Osteoblast (primary cell): ENCODE measurements around the gene PAWR. TPM values are rescaled to one million over a fixed set of nuclear protein-coding genes. Genes with fewer than 3 reads are reported as not detected.

ENCODE experiments used
- DNase-seq: peaks from one replicate; pipeline ENCODE4 v3.0.0; 2011; ENCODE audit warnings: low spot score, mixed read lengths; ENCODE audit not compliant: insufficient read length; ENCODE audit errors: missing footprints
- H2AFZ ChIP-seq: 2 replicates; pipeline ENCODE4 v1.6.0; 2011; ENCODE audit warnings: mild to moderate bottlenecking, low read length
- H3K27ac ChIP-seq: 2 replicates; pipeline ENCODE4 v1.5.1; 2011; ENCODE audit warnings: mild to moderate bottlenecking, low read depth, low read length, moderate library complexity
- H3K27me3 ChIP-seq: 2 replicates; pipeline ENCODE4 v1.6.0; 2012; ENCODE audit warnings: mild to moderate bottlenecking, control low read depth, inconsistent platforms, low read length, moderate library complexity; ENCODE audit not compliant: insufficient read depth
- H3K36me3 ChIP-seq: 2 replicates; pipeline ENCODE4 v1.5.1; 2011; ENCODE audit warnings: mild to moderate bottlenecking, low read length, control low read depth, moderate library complexity; ENCODE audit not compliant: insufficient read depth
- H3K4me1 ChIP-seq: 2 replicates; pipeline ENCODE4 v1.5.1; 2011; ENCODE audit warnings: mild to moderate bottlenecking, low read length, control low read depth, moderate library complexity; ENCODE audit not compliant: insufficient read depth
- H3K4me2 ChIP-seq: 2 replicates; pipeline ENCODE4 v1.6.0; 2011; ENCODE audit warnings: mild to moderate bottlenecking, low read length; ENCODE audit not compliant: insufficient read depth
- H3K4me3 ChIP-seq: fragments of 200-600 bp; sonication (generic); 3 replicates; pipeline ENCODE4 v1.5.1; 2012; ENCODE audit warnings: mild to moderate bottlenecking, low read length, inconsistent platforms; ENCODE audit not compliant: insufficient read depth
- H3K79me2 ChIP-seq: 2 replicates; pipeline ENCODE4 v1.6.0; 2012; ENCODE audit warnings: mild to moderate bottlenecking, low read length, control low read depth, inconsistent platforms; ENCODE audit not compliant: insufficient read depth
- H3K9me3 ChIP-seq: 2 replicates; pipeline ENCODE4 v1.5.1; 2011; ENCODE audit warnings: low read depth, low read length, control low read depth
- H4K20me1 ChIP-seq: 2 replicates; pipeline ENCODE4 v1.6.0; 2012; ENCODE audit warnings: mild to moderate bottlenecking, low read length, control low read depth; ENCODE audit not compliant: insufficient read depth
- total RNA-seq: library from RNA; depleted of rRNA; stranded (reverse); fragments of >200 nt; gene quantifications from 2 replicates; pipeline ENCODE4 v1.2.3, GENCODE V29; 2012
- TF ChIP-seq, protein P1 (sequence below): IDR thresholded peaks from 2 replicates; pipeline ENCODE4 v1.5.1; 2011; ENCODE audit warnings: mild to moderate bottlenecking, low read depth, low read length, moderate library complexity; ENCODE audit errors: extremely low read depth

The PAWR gene
- total RNA-seq, 1 donor: 78.5 TPM

GRCh38 chr12:79596719-79597350 is 93.9 kb downstream of the PAWR start:
- peak; percentile 19 for DNase-seq
- no peak overlapping the region for H2AFZ ChIP-seq
- H3K4me2 ChIP-seq: no peak overlapping the region
- no peaks in the 10 kb centered on the region for H3K4me1 ChIP-seq
- no peaks in the 10 kb centered on the region for H3K27me3 ChIP-seq
- no peaks in the 10 kb centered on the region for H4K20me1 ChIP-seq
- H3K79me2 ChIP-seq: peaks cover 31% of the 10 kb centered on the region
- no peaks in the 10 kb centered on the region for H3K9me3 ChIP-seq
- peaks cover 14% of the 10 kb centered on the region for H3K36me3 ChIP-seq
- H3K4me3 ChIP-seq: no peak overlapping the region
- H3K27ac ChIP-seq: no peak overlapping the region
- TF ChIP-seq, protein P1, sequence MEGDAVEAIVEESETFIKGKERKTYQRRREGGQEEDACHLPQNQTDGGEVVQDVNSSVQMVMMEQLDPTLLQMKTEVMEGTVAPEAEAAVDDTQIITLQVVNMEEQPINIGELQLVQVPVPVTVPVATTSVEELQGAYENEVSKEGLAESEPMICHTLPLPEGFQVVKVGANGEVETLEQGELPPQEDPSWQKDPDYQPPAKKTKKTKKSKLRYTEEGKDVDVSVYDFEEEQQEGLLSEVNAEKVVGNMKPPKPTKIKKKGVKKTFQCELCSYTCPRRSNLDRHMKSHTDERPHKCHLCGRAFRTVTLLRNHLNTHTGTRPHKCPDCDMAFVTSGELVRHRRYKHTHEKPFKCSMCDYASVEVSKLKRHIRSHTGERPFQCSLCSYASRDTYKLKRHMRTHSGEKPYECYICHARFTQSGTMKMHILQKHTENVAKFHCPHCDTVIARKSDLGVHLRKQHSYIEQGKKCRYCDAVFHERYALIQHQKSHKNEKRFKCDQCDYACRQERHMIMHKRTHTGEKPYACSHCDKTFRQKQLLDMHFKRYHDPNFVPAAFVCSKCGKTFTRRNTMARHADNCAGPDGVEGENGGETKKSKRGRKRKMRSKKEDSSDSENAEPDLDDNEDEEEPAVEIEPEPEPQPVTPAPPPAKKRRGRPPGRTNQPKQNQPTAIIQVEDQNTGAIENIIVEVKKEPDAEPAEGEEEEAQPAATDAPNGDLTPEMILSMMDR: no peak

DNA sequence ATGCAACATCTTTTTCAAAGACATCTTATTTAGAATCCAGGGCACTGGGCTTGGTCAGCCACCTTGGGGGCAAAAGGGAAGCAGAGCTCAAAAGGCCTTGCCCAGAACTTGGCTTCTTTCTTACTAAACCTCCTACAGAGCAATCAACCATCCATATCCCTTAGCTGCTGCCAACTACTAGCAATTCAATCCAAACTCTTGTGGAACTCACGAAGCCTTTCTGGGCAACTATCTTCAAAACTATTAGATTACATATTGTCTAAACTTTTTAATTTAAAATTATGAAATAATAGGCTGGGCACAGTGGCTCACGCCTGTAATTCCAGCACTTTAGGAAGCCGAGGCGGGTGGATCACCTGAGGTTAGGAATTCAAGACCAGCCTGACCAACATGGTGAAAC is 95.5 kb downstream of the PAWR start:
- no peak overlapping the region for H2AFZ ChIP-seq
- no peak overlapping the region for H3K27ac ChIP-seq
- no peaks in the 10 kb centered on the region for H3K9me3 ChIP-seq
- peaks cover 26% of the 10 kb centered on the region for H3K79me2 ChIP-seq
- H3K27me3 ChIP-seq: no peaks in the 10 kb centered on the region
- peaks cover 21% of the 10 kb centered on the region for H3K36me3 ChIP-seq
- no peak for DNase-seq
- TF ChIP-seq, protein P1: no peak
- no peak overlapping the region for H3K4me3 ChIP-seq
- no peak overlapping the region for H3K4me2 ChIP-seq
- no peaks in the 10 kb centered on the region for H3K4me1 ChIP-seq
- H4K20me1 ChIP-seq: no peaks in the 10 kb centered on the region

- Histone ChIP-seq H3K79me2 (peaks cover 8% of the 10 kb centered on the region), H4K20me1 (no peaks in the 10 kb centered on the region), H3K4me2 (no peak overlapping the region), H3K27ac (no peak overlapping the region), H3K4me3 (no peak overlapping the region), H2AFZ (no peak overlapping the region), H3K36me3 (peaks cover 25% of the 10 kb centered on the region), H3K4me1 (no peaks in the 10 kb centered on the region), H3K27me3 (no peaks in the 10 kb centered on the region), H3K9me3 (no peaks in the 10 kb centered on the region)
- TF ChIP-seq, protein P1: no peak
- DNase-seq: no peak
Measured at GRCh38 chr12:79592865-79593264, 97.9 kb downstream of the PAWR start.

GRCh38 chr12:79591988-79592387 is 98.8 kb downstream of the PAWR start:
- Histone ChIP-seq H3K4me1 (no peaks in the 10 kb centered on the region), H3K36me3 (peaks cover 25% of the 10 kb centered on the region), H3K4me3 (no peak overlapping the region), H2AFZ (no peak overlapping the region), H3K4me2 (no peak overlapping the region), H4K20me1 (no peaks in the 10 kb centered on the region), H3K9me3 (no peaks in the 10 kb centered on the region), H3K79me2 (peaks cover 6% of the 10 kb centered on the region), H3K27ac (no peak overlapping the region), H3K27me3 (no peaks in the 10 kb centered on the region)
- no peak for DNase-seq
- TF ChIP-seq, protein P1: no peak
